Caco-2 (cell line): ENCODE measurements around the gene LCOR. TPM values are rescaled to one million over a fixed set of nuclear protein-coding genes. Genes with fewer than 3 reads are reported as not detected.

Experiments
- BruUV-seq: library from RNA; stranded (reverse); fragments of 400-500 nt; replicated peaks from 2 replicates; lab custom pipeline; 2021; lab: Mats Ljungman, UMichigan
- CTCF ChIA-PET: fragments of 300-600 bp; sonication (Branson Sonifier 250); formaldehyde crosslinking; loops from one replicate; lab custom pipeline; 2022; ENCODE audit warnings: antibody characterized with exemption; lab: Charles Lee
- POLR2A ChIA-PET: fragments of 300-600 bp; sonication (Branson Sonifier 250); formaldehyde crosslinking; loops from one replicate; lab custom pipeline; 2022; ENCODE audit warnings: antibody characterized with exemption; lab: Charles Lee
- DNase-seq, 2 experiments: peaks; one replicate each; pipeline versions ENCODE4 v3.0.0 to v3.0.0-alpha.2; 2020 to 2022
- H3K27me3 ChIP-seq: replicated peaks from 2 replicates; pipeline ENCODE4 v1.6.0; 2011; ENCODE audit warnings: low read length; ENCODE audit not compliant: control insufficient read depth, insufficient read depth
- H3K36me3 ChIP-seq: 2 replicates; pipeline ENCODE4 v1.5.1; 2011; ENCODE audit warnings: low read length; ENCODE audit not compliant: control insufficient read depth, insufficient read depth
- H3K4me1 ChIP-seq: fragments of 250-450 bp; sonication (Bioruptor Pico); 2 replicates; pipeline ENCODE4 v1.5.1; 2020; ENCODE audit warnings: mild to moderate bottlenecking
- H3K4me3 ChIP-seq: 2 replicates; pipeline ENCODE4 v1.5.1; 2011; ENCODE audit warnings: low read depth, mild to moderate bottlenecking, control low read depth, low read length
- H3K9me3 ChIP-seq: fragments of 250-450 bp; sonication (Bioruptor Pico); 2 replicates; pipeline ENCODE4 v1.5.1; 2020; ENCODE audit warnings: mild to moderate bottlenecking, moderate library complexity
- H3K27ac Mint-ChIP-seq: one replicate; pipeline ENCODE4 v1.8.0; 2022; ENCODE audit warnings: mixed read lengths; ENCODE audit not compliant: unreplicated experiment
- H3K27me3 Mint-ChIP-seq: one replicate; pipeline ENCODE4 v1.8.0; 2022; ENCODE audit warnings: mixed read lengths; ENCODE audit not compliant: insufficient read depth, unreplicated experiment
- H3K36me3 Mint-ChIP-seq: one replicate; pipeline ENCODE4 v1.8.0; 2022; ENCODE audit warnings: mild to moderate bottlenecking, mixed read lengths; ENCODE audit not compliant: insufficient read depth, unreplicated experiment
- H3K4me1 Mint-ChIP-seq: one replicate; pipeline ENCODE4 v1.8.0; 2022; ENCODE audit warnings: low read depth, mixed read lengths; ENCODE audit not compliant: unreplicated experiment
- H3K4me3 Mint-ChIP-seq: one replicate; pipeline ENCODE4 v1.8.0; 2022; ENCODE audit warnings: mild to moderate bottlenecking, moderate library complexity, mixed read lengths; ENCODE audit not compliant: unreplicated experiment
- H3K9me3 Mint-ChIP-seq: one replicate; pipeline ENCODE4 v1.8.0; 2022; ENCODE audit warnings: mixed read lengths; ENCODE audit not compliant: unreplicated experiment
- intact Hi-C: fragments of 100-400 bp; cut with micrococcal nuclease; formaldehyde crosslinking; loops from one replicate; pipeline ENCODE4 v1.10.0; 2022; ENCODE audit not compliant: unreplicated experiment
- total RNA-seq: library from RNA; stranded (reverse); gene quantifications from 2 replicates; pipeline ENCODE4 v1.2.3, GENCODE V29; 2022
- TF ChIP-seq, protein P1 (sequence below), 2 experiments: fragments of 200-600 bp in 1 of 2; IDR thresholded peaks; 1 replicate in 1 of 2; 2 replicates in 1 of 2; pipeline versions ENCODE4 v1.5.1 to v1.8.0; 2011 to 2022; ENCODE audit warnings: antibody characterized with exemption in 1 of 2, control low read depth in 1 of 2, inconsistent platforms in 1 of 2, low read depth in 1 of 2, low read length in 1 of 2, mild to moderate bottlenecking in 1 of 2, moderate library complexity in 1 of 2; ENCODE audit not compliant: insufficient read depth in 1 of 2, severe bottlenecking in 1 of 2, unreplicated experiment in 1 of 2

LCOR gene
- total RNA-seq, 1 experiment from 2014 or later, result 51.8 TPM

GRCh38 chr10:97016728-97017473, 184.8 kb downstream of the LCOR start:
- H3K4me1 Mint-ChIP-seq, result no peaks in the 10 kb centered on the region
- H3K4me3 ChIP-seq, result no peak overlapping the region
- H3K27me3 Mint-ChIP-seq, result no peaks in the 10 kb centered on the region
- no peaks in the 10 kb centered on the region for H3K9me3 Mint-ChIP-seq
- intact Hi-C loops, result no loop called here
- DNase-seq, result no peak
- no peaks in the 10 kb centered on the region for H3K9me3 ChIP-seq
- ChIA-PET POLR2A (no interaction called here), CTCF (interaction anchor here (0.8 kb wide), 1 partner anchor 8 kb away, joined by 4 read pairs; no protein-coding TSS in a partner anchor)
- H3K27ac Mint-ChIP-seq, result no peak overlapping the region
- TF ChIP-seq, protein P1, sequence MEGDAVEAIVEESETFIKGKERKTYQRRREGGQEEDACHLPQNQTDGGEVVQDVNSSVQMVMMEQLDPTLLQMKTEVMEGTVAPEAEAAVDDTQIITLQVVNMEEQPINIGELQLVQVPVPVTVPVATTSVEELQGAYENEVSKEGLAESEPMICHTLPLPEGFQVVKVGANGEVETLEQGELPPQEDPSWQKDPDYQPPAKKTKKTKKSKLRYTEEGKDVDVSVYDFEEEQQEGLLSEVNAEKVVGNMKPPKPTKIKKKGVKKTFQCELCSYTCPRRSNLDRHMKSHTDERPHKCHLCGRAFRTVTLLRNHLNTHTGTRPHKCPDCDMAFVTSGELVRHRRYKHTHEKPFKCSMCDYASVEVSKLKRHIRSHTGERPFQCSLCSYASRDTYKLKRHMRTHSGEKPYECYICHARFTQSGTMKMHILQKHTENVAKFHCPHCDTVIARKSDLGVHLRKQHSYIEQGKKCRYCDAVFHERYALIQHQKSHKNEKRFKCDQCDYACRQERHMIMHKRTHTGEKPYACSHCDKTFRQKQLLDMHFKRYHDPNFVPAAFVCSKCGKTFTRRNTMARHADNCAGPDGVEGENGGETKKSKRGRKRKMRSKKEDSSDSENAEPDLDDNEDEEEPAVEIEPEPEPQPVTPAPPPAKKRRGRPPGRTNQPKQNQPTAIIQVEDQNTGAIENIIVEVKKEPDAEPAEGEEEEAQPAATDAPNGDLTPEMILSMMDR (IDR thresholded peaks at IDR 0.05; ENCODE audit: insufficient read depth in 1 of 2, low read depth in 1 of 2, low read length in 1 of 2, severe bottlenecking in 1 of 2, unreplicated experiment in 1 of 2), result no peak
- H3K36me3 Mint-ChIP-seq, result no peaks in the 10 kb centered on the region
- no peaks in the 10 kb centered on the region for H3K27me3 ChIP-seq
- no peak overlapping the region for H3K4me3 Mint-ChIP-seq
- no TSS peak for BruUV-seq
- no peaks in the 10 kb centered on the region for H3K36me3 ChIP-seq
- H3K4me1 ChIP-seq, result no peaks in the 10 kb centered on the region

DNA sequence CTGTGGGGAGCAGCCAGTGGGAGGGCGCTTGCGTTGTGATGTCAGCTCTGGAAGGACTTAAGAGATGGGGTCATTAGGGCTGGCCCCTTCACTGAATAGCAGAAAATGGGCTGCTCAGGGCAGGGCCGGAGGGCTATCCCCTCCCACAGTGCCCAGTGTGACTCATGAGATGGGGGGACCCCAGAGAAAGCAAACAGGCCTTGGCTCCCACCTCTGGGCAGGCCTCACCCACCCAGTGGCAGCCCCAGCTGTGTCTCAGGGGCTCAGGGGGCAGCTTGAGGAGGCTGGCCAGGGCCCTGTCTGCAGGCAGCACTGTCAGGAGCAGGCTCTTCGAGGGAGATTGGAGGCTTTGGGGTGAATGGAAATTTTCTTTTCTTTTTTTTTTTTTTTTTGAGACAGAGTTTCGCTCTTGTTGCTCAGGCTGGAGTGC, 185.4 kb downstream of the LCOR start:
- ChIA-PET POLR2A (no interaction called here), CTCF (interaction anchor here (0.8 kb wide), 1 partner anchor 8 kb away, joined by 4 read pairs; no protein-coding TSS in a partner anchor)
- Mint-ChIP-seq H3K4me3 (no peak overlapping the region), H3K9me3 (no peaks in the 10 kb centered on the region), H3K36me3 (no peaks in the 10 kb centered on the region), H3K27me3 (no peaks in the 10 kb centered on the region), H3K27ac (no peak overlapping the region), H3K4me1 (peaks cover under 1% of the 10 kb centered on the region)
- no peak for DNase-seq
- Histone ChIP-seq H3K4me1 (no peaks in the 10 kb centered on the region), H3K36me3 (no peaks in the 10 kb centered on the region), H3K27me3 (no peaks in the 10 kb centered on the region), H3K4me3 (no peak overlapping the region), H3K9me3 (no peaks in the 10 kb centered on the region)
- TF ChIP-seq, protein P1 (IDR thresholded peaks at IDR 0.05; ENCODE audit: insufficient read depth in 1 of 2, low read depth in 1 of 2, low read length in 1 of 2, severe bottlenecking in 1 of 2, unreplicated experiment in 1 of 2), result no peak
- no TSS peak for BruUV-seq
- intact Hi-C loops, result no loop called here

DNA sequence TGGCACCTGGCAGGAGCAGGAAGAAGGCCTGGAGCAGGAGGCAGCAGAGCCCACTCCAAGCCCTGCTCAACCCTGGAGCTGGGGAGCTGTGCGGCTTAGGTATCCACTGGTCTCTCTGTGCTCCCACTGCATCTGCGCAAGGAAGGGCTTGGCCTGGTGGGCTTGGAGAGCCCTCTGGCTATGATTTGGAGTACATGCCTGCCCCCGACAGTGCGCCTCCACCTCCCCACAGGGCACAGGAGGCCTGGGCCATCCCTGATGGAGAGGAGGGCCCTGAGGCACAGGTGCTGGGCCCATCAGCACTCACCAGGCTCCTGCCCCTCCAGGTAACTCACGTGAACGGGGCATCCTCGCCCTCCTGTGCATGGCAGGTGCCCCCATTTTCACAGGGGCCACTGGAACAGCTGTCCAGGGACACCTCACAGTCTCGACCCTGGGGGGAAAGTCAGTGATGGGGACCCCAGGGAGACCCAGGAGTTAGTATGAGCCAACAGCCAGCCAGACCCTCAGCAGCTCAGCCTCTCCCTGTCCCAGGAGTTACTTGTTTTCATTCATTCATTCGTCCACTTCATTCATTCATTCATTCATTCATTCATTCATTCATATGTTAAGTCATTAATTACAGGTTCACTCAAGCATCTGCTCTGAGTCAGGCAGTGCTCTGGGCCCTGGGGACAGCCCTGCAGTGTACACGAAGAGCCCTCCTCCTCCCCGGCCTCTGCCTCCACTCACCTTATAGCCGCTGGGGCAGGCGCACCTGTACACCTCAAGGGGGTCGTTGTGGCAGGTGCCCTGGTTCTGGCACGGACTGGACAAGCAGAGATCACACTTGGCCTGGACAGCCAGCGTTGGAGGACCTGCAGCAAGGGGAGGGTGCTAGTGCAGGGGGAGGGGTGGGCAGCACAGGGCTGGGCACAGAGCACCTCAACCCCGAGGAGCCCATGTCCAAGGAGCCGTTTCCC, 186.4 kb downstream of the LCOR start:
- Mint-ChIP-seq H3K9me3 (no peaks in the 10 kb centered on the region), H3K36me3 (no peaks in the 10 kb centered on the region), H3K4me1 (peaks cover 7% of the 10 kb centered on the region), H3K27me3 (no peaks in the 10 kb centered on the region), H3K4me3 (no peak overlapping the region), H3K27ac (no peak overlapping the region)
- no TSS peak for BruUV-seq
- ChIA-PET POLR2A (no interaction called here), CTCF (no interaction called here)
- TF ChIP-seq, protein P1 (IDR thresholded peaks at IDR 0.05; ENCODE audit: insufficient read depth in 1 of 2, low read depth in 1 of 2, low read length in 1 of 2, severe bottlenecking in 1 of 2, unreplicated experiment in 1 of 2), result no peak
- H3K27me3 ChIP-seq, result no peaks in the 10 kb centered on the region
- intact Hi-C loops, result no loop called here
- no peak overlapping the region for H3K4me3 ChIP-seq
- H3K9me3 ChIP-seq, result no peaks in the 10 kb centered on the region
- DNase-seq, result no peak
- peaks cover 2% of the 10 kb centered on the region for H3K4me1 ChIP-seq
- H3K36me3 ChIP-seq, result no peaks in the 10 kb centered on the region
